HG03135 (cell line): ENCODE measurements around the gene NACAD.
"Not testable (repeated sequence)": the region's sequence is repeated elsewhere in the genome, so short reads cannot be mapped to it uniquely, and the experiment has no call there.

ENCODE experiments used
- ATAC-seq: cut with Tn5 transposase; IDR thresholded peaks from one replicate; pipeline ENCODE4 v1.9.1; 2021; ENCODE audit warnings: mild to moderate bottlenecking, moderate library complexity; ENCODE audit not compliant: unreplicated experiment

The NACAD gene

DNA sequence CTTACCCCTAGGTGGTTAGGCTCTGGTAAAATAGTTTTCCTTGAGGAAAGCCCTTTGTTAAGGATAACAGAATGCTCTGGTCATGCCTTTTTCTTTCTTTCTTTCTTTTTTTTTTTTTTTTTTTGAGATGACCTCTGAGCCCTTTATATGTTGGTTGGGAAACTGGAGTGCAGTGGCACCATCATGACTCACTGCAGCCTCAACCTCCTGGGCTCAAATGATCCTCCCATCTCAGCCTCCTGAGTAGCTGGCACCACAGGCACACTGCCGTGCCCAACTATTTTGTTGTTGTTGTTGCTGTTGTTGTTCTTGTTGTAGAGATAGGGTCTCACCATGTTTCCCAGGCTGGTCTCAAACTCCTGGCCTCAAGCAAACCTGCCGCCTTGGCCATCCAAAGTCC lies 27.4 kb downstream of the NACAD start:
- no peak for ATAC-seq

DNA sequence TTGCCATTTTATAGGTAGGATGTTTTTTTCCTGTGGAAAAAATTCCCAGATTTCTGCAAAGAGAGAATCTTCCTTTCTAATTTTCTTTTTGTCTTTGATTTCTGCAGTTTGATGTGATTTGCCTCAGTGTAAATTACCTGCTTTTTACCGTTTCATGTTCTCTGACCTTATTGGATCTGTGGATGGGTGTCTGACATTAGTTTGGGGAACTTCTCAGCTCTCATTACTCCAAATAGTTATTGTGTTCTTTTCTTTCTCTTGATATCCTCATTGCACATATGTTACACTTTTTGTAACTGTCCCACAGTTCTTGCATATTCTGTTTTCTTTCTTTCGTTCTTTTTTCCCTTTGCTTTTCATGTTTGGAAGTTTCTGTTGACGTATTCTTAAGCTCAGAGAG lies 28.5 kb downstream of the NACAD start:
- no peak for ATAC-seq

DNA sequence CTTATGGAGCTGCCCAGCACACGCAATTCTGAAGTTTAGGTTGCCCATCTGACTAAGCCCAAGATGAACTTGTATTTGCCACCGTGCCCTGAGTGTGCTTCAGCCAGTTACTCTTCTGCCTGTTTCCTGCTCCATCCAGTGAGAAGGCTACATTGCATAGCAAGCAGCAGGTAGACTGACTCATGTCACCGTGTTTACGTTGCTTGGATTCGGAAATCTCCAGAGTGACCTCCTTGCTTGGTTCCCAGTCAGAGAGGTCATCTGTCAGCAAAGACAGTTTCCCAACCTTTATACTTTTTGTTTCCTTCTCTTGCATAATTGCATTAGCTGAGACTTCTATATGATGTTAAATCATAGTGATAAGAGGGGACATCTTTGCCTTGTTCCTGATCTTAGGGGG lies 30.9 kb downstream of the NACAD start:
- no peak for ATAC-seq

DNA sequence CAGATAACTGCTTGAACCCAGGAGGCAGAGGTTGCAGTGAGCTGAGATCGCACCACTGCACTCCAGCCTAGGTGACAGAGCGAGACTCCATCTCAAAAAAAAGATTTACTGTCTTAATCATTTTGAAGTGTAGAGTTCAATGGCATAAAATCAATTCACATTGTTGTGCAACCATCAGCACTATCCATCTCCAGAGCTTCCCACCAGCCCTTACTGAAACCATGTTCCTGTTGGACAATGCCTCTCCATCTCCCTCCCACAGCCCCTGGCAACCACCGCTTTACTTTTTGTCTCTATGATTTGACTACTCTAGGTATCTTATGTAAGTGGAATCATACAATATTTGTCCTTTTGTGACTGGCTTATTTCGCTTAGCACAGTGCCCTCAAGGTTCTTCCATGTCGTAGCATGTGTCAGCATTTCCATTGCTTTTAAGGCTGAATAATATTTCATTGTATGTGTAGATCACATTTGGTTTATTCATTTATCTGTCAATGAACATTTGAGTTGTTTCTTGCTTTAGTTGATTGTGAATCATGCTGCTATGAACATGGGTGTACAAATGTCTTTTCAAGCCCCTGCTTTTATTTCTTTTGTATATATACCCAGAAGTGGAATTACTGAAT lies 33.1 kb downstream of the NACAD start:
- ATAC-seq, result no peak

DNA sequence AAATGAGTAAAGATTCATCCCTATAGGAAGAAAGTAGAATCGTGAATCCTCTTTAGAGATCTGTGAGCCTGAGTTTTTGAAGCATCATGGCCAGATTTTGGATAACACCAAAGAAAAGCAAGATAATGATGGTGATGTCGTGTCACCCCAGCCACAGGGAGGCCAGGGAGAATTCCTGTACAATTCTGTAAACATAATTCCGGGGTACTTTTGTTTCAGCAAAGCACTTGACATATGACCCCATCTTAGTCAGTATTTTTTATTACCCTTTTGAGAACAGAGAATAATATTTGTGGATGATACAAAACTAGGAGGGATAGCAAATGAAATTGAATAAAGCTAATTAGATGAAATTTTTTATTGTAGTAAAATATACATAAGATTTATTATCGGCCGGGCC lies 33.8 kb downstream of the NACAD start:
- ATAC-seq, result no peak

DNA sequence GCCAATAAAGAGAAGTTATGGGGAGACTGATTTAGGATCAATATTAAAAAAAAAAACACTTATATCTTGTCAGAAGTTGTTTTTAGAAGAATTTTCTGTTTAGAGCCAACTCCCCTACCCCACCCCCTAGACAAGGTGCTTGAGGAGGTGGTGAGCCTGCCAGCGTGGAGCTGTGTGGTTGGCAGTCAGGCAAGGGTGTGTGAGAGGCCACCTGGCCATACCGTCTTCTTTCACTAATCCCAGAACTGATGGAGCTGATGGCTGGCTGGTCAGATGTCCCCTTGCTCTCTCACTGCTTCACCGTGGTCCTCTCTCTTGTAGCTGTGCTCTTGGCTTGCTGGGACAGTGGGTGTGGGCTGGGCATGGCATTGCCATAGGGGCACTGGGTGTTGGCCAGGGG lies 34.3 kb downstream of the NACAD start:
- no peak for ATAC-seq

DNA sequence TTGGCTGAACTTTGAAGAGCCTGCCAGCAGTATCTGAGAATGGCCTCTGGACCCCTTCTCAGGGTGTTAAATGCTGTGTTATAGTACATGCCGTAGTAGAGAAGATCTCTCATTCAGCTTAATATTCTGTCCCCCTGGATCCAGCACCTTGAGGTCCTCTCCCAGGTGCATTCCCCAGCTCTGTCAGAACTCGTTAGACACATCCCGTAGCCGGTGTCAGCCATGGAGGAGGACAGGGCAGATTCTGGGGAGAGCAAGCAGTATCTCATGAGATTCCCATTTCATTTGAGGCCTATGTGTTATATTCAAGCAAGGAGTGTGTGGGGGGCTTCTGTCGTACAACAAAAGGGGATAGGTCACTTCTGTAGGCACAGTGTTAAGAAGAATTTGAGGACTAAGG lies 34.8 kb downstream of the NACAD start:
- ATAC-seq, result no peak

DNA sequence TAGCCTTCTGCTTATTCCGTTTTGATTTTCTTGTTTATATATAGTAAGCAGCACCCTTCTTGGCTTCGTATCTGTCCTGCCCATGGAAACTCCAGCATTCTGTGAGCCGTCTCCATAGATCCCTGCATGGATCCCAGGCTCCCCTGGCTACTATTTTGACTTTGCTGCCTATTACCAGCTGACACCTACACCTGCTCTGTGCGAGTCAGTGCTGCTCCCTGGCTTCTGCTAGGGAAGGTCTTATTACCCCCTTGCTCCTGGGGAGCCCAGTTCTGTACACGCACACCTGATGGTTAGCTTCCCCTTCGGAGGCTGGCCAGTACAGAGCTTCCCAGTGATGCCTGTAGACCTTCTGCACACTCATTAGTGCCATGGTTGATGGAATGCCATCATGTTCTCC lies 35.4 kb downstream of the NACAD start:
- no peak for ATAC-seq

DNA sequence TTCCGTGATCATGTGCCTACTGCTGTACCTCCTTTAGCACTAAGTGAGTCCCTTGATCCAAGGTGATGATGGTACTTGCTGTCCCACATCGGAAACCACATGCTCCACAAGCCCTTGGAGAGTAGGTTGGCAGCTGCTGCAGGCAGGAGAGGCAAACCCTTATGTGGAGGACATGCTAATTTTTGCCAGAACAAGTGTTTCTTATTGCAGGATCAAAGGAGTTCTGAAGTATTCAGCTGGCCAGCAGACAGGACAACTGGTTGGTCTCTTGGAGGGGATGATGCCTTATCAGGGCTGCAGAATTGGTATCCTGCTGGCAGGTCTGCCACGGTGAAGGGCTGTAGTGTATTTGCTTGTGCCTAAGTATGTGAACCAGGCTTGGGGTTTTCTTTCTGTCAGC lies 36.8 kb downstream of the NACAD start:
- ATAC-seq, result no peak

DNA sequence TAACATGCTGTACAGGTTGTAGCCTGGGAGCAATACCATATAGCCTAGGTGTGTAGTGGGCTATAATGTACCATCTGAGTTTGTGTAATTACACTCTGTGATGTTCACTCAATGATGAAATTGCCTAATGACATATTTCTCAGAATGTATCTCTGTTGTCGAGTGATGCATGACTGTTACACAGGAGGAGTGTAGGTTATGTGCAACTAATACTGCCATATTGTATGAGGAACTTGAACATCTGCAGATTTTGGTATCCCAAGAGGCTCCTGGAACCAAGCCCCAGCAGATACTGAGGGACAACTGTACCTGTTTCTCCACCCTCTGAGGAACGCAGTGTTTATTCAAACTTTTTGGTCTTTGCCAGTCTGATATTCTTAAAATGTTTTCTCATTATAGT lies 38.6 kb downstream of the NACAD start:
- ATAC-seq, result no peak

DNA sequence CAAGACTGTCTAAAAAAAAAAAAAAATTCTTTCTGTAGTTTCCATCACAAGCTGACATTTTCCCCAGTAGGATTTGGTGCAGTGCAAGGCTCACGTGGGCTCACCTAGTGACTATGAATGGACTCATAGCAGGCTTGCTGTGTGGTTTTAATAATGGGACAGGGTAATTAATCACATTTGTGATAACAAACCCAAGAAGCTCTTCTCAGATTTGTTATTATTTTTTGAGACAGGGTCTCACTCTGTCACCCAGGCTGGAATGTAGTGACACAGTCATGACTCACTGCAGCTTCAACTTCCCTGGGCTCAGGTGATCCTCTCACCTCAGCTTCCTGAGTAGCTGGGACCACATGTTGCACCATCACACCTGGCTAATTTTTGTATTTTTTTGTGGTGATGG lies 40.0 kb downstream of the NACAD start:
- no peak for ATAC-seq

DNA sequence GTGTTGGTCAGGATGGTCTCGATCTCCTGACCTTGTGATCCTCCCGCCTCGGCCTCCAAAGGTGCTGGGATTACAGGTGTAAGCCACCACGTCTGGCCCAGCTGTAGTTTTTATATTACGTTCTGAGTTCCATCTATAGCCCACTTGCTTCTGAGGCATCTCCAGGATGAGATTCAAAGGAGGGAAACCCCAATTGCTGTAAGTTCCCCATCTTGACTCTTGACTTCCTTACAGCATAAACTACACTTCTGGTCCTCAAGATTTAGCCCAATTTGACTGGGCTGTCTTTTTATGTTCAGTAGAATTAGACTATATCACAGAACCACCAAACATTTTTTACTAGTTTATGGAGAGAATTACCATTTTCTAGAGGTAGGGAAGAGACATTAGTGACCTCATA lies 44.4 kb downstream of the NACAD start:
- ATAC-seq, result no peak

DNA sequence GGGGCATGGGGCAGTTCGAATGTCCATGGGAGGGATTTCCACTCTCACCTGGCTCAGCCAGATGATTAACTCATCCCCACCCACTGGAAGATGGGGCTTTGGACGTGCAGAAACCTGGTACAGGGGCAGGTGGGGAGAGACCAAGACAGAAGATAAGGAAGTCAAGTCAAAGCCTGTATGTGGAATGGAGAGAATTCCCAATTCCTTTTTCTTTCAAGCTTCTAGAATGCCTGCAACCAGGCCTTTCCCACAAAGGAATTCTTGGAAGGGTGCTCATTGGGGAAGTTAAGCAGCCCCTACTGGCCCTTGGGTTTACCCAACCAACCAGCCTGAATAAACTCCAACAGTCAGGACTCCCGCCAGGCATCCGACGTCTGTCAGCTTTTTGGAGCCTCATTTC lies 49.7 kb downstream of the NACAD start:
- ATAC-seq, result no peak

DNA sequence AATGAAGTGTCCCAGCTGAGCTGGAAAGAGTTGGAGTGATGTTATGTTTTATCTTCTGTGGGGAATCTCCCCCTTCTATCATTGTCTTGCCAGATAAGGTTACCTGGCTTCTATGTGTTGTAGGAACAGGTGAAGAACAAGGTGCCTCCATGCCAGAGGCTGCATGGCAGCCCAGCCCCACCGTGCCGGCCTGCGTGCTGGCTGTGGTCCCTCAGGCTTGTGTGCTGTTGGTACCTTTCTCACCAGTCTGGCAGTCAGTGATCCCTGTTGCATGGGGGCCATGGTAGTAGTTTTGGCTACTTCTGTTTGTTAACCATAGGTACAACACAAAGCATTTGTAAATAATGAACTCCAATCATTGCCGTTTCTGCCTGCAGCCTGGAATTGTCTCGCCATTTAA lies 50.9 kb downstream of the NACAD start:
- no peak for ATAC-seq

DNA sequence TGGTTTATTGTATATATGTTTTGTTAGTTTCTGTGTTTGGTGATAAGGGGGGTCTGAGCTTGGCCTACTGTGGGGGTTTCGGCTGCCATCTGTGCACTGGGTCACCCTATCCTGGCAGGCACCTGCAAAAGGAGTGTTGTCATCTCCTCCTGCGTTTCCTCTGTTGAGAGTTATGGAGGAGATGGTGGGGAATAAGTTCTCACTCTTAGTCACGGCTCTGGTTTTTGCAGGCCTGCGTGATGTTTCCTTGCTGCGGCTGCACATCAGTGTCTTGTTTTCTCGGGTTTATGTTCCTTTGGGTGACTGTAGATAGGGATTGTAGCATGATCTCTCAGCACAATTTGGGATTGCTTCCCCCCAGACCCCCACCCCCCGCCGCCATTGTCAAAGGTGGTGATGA lies 52.0 kb downstream of the NACAD start:
- no peak for ATAC-seq

DNA sequence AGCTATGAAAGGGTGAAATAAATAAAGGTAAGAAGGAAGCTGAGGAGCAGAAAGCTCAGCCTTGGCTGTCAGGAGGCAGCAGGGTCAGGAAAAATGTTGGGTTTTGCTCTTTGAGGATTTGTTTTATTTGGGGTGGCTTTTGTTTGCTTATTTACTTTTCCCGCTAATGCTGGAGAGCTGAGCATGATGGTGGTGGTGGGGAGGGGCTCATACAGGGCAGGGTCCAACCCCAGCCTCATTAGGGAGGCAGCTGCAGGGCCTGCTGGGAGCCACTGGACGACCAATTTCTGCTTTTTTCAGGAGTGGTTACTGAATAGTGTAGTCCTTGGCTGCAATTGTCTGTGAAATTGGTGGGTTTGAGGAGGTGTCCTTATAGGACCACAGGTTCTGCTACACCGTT lies 52.5 kb downstream of the NACAD start:
- no peak for ATAC-seq

DNA sequence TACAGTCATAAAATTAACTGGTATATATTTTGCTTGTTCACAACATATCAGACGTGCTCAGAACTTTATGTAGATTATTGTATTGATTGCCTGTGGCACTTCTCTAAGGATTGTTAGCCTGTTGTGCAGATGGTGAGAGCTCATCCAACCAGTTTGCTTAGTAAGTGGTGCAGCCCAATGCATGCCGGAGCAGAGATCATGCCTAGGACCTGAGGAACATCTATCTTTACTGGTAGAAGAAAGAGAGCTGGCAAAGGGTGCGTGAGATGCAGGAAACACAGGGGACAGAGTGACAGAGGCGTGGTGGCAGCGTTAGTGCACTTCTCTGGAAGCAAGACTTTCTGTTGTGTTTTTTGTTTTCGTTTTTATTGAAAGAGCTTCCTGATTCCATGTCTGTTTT lies 52.9 kb downstream of the NACAD start:
- no peak for ATAC-seq

DNA sequence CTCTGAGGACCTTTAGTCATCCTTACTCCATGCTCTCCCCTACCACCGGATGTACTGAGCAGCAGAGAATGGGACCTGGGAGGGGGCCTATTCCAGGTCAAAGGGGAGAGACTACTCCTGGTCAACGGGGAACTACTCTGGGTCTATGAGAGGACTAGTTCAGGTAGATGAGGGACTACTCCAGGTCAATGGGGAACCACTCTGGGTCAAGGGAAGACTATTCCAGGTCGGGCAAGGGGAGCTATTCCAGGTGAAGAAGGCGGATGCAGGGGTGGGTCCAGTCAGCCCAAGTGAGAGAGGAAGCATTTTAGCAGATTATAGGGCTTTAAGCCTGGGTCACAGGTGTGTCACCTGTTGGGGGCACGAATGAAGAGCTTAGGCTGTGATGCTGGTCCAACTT lies 53.4 kb downstream of the NACAD start:
- no peak for ATAC-seq

DNA sequence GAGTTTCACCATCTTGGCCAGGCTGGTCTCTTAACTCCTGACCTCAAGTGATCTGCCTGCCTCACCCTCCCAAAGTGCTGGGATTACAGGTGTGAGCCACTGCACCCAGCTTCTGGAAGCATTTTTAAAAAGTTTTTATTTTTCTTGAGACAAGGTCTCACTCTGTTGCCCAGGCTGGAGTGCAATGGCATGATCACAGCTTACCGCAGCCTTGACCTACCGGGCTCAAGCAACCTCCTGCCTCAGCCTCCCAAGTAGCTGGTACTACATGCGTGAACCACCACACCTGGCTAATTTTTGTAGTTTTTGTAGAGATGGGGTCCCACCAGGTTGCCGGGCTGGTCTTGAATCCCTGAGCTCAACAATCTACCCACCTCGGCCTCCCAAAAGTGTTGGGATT lies 54.1 kb downstream of the NACAD start:
- ATAC-seq, result not testable (repeated sequence)

DNA sequence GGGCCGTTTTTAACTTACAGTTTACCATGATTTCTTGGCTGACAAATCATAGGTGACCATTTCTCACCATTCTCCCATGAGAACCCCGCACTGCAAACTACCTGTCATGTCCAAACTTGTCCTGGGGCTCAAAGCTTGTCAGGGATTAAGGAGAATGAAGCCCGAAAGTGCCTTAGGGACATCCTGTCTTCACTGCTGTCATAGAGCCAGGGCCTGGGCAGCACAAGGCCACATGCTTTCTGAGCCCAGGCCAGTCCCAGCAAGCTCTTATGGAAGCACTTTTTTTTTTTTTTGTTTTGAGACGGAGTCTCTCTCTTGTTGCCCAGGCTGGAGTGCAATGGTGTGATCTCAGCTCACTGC lies 54.9 kb downstream of the NACAD start:
- no peak for ATAC-seq

DNA sequence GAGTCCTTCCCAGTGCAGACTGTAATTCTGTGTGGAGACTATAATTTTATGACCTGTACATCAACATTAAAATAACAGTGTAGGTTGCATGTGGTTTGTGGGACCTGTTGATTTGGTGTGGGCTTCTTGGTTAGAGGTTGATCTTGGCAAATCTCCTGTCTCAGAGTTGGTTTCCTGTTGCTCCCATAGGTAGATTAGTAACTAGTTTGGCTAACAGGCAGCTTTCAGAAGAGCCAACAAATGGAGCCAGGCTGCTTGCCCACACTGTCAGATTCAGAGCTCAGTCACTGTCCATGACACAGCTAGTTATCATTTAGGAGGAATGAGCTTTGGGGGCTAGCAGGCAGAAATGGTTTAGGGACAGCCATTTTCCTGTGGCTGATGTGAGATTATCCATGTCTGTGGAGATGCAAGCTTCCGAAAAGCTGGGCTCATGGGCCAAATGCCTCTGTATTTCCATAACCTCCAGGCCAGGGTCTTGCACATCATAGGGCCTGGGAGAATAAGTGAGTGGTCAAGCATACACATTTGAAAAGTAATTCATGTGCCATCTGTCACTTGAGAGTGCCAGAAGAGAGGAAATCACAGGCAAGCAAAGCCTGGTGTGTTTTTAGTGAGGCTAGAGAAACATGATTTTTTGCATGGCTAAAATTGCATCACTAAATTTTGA lies 55.4 kb downstream of the NACAD start:
- ATAC-seq, result no peak

DNA sequence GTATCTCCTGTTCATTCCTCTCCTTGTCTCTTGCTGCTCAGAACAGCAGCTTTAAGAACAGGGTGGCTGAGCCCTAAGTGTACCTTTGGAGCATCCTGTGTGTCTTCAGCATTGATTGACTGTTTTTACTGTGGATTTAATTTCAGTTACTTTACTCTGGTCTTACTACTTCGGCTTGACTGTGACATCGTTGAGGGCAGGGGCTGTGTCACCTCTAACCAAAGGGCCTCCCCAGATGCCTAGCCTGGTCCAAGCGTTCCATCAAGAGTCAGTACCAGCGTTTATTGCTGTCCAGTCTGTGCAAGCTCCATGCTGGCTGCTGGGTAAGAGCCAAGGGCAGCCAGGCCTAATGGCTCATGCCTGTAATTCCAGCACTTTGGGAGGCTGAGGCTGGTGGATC lies 56.3 kb downstream of the NACAD start:
- no peak for ATAC-seq

DNA sequence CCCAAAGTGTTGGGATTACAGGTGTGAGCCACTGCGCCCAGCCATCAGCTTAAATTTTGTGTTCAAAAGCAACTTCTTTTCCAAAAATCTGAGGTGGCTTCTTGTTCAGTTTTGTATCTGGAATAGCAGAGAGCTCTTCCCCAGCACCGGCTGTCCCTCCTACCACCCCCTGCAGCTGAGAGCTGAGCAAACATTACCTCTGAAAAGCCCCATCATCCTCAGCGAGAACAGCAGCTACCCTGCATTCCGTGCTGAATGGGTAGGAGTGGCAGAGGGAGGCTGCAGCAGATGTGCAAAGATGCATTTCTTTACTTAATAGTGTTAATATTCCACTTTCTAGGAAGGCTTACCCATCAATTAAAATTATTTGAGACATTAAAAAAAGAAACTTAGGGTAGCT lies 56.9 kb downstream of the NACAD start:
- no peak for ATAC-seq
